K562 treated with DMSO at 1 percent for 48 hours (cell line): ENCODE results near the gene ARHGAP27. TPM values are rescaled to one million over a fixed set of nuclear protein-coding genes. Genes with fewer than 3 reads are reported as not detected.

ENCODE experiments used
- total RNA-seq: library from RNA; unstranded; fragments of 300-600 nt; gene quantifications from 2 replicates; pipeline ENCODE4 v1.2.3, GENCODE V29; 2022; ENCODE audit warnings: low replicate concordance; ENCODE audit errors: extremely low read depth

Gene ARHGAP27, protein sequence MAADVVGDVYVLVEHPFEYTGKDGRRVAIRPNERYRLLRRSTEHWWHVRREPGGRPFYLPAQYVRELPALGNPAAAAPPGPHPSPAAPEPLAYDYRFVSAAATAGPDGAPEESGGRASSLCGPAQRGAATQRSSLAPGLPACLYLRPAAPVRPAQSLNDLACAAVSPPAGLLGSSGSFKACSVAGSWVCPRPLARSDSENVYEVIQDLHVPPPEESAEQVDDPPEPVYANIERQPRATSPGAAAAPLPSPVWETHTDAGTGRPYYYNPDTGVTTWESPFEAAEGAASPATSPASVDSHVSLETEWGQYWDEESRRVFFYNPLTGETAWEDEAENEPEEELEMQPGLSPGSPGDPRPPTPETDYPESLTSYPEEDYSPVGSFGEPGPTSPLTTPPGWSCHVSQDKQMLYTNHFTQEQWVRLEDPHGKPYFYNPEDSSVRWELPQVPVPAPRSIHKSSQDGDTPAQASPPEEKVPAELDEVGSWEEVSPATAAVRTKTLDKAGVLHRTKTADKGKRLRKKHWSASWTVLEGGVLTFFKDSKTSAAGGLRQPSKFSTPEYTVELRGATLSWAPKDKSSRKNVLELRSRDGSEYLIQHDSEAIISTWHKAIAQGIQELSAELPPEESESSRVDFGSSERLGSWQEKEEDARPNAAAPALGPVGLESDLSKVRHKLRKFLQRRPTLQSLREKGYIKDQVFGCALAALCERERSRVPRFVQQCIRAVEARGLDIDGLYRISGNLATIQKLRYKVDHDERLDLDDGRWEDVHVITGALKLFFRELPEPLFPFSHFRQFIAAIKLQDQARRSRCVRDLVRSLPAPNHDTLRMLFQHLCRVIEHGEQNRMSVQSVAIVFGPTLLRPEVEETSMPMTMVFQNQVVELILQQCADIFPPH
- total RNA-seq: not detected in 2 replicates

GRCh38 chr17:45432405-45433158, at the start of gene ARHGAP27:
ARHGAP27 (minus strand) TSS chr17:45432870; CDS start chr17:45430279, 2,591 bp downstream.

Other genes with a start within 250 kb of the ARHGAP27 start
- gene FMNL1, start 211.0 kb downstream of the ARHGAP27 start, total RNA-seq: not detected in 2 replicates
- gene SPATA32, start 170.8 kb downstream of the ARHGAP27 start, total RNA-seq: not detected in 2 replicates
- gene MAP3K14, start 115.8 kb downstream of the ARHGAP27 start, total RNA-seq: not detected in 2 replicates
- not detected in 2 replicates for gene PLEKHM1, start 57.9 kb upstream of the ARHGAP27 start, total RNA-seq